GM21723 (cell line): ENCODE results near the gene C19orf53.
"Not testable (repeated sequence)": the region's sequence is repeated elsewhere in the genome, so short reads cannot be mapped to it uniquely, and the experiment has no call there.

ENCODE experiments used
- ATAC-seq: cut with Tn5 transposase; IDR thresholded peaks from one replicate; pipeline ENCODE4 v1.9.1; 2021; ENCODE audit warnings: mild to moderate bottlenecking, moderate library complexity; ENCODE audit not compliant: unreplicated experiment

The C19orf53 gene

DNA sequence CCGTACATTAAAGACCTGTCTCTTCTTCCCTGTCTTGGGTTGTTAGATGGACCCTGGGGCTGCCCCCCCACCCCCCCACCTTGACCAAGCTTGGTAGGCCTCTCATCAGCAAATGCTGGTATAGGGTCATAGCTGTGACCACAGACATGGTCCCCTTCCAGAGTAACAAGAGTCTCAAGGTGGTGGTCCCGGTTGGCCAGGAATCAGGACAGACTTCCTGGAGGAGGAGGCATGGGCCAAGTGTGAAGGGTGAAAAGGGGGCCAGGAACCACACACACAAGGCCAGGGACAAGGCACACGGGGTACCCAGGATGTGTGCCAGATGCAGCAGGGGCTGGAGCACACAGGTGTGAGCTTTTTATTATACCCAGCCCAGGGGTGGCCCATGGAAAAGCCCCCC, 11.0 kb upstream of the C19orf53 start:
- ATAC-seq: no peak

DNA sequence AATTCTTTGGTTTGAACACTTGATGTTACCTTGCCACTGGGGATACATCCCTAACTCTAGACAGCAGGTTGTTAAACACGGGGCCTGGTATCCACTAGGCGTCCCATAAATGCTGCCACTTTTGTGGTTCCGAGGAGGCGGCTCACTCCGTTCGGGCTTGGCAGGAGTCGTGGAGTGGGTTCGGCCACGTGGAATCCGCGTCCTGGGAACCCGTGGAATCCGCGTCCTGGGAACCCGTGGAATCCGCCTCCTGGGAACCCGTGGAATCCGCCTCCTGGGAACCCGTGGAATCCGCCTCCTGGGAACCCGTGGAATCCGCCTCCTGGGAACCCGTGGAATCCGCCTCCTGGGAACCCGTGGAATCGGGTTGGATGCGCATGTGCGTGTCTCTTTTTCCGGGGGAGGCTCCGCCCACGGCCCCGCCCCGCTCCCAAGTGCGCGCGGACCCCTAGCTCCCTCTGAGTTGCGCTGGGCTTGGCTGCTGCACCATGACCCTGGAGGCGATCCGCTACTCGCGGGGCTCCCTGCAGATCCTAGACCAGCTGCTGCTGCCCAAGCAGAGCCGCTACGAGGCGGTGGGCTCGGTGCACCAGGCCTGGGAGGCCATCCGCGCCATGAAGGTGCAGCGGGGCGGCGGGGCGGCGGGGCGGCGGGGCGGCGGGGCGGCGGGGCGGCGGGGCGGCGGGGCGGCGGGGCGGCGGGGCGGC, 10.0 kb upstream of the C19orf53 start, which contains the start of gene MRI1:
MRI1 (plus strand) TSS at position 422 of the 707 bp plus-strand sequence; CDS start at position 489, 67 bp downstream.
- peak; percentile 69 for ATAC-seq

DNA sequence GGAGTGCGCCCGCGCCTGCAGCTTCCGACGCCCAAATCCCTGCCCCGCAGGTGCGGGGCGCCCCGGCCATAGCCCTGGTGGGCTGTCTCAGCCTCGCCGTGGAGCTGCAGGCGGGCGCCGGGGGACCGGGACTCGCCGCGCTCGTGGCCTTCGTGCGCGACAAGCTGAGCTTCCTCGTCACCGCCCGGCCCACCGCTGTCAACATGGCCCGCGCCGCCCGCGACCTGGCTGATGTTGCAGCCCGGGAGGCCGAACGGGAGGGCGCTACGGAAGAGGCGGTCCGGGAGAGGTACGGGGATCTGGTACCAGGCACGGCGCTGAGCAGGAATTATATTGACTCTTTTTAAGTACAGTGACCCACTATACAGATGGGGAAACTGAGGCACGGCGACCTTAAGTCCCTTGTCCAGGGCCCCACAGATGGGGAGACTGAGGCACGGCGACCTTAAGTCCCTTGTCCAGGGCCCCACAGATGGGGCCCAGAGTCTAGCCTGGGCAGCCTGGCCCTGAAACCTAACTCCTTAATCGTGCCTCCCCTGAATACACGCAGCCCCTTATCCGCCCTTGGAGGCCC, 9.3 kb upstream of the C19orf53 start:
- ATAC-seq: peak; percentile 37

DNA sequence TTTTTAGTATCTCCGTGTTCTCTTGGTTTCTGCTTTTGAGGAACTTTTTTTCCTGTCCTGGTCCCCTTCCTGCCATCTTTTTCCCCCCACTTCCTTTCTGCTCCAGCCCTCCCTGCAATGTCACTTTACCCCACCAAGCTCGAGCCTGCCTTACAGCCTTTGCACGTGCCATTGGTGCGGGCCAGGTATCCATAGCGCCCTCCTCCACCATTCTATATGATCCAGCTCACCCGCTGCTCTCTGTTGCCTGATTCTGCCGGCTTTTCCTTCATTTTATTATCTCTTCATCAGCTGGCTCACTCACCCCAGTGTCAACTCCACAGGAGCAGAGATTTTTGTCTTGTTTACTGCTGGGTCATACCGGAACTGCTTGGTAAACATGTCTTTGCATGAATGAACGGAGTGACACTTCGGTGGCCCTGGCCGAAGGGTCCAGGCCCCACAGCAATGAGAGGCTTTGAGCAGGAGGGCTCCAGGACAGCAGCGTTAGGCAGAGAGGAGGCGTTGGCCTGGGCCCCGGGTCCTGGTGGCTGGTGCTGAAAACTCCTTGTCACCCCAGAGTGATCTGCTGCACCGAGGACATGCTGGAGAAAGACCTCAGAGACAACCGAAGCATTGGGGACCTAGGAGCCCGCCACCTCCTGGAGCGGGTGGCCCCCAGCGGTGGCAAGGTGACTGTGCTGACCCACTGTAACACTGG, 8.7 kb upstream of the C19orf53 start:
- no peak for ATAC-seq

DNA sequence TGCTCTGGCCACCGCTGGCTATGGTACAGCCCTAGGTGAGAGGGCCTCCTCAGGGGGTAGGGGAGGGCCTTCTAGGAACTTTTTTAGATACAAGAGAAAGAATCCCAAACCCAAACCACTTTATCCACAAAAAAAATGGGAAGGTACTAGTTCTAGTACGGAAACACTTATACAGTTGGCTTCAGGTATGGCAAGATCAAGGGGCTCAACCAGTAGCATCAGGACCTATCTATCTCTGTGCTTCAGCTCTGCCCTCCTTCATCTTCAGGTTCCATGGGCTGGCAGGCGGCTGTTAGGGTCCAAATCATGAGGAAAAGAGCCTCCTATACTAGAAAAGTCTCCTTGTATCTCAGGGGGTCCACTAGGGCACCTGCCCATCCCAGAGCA, 8.2 kb upstream of the C19orf53 start:
- ATAC-seq: no peak

DNA sequence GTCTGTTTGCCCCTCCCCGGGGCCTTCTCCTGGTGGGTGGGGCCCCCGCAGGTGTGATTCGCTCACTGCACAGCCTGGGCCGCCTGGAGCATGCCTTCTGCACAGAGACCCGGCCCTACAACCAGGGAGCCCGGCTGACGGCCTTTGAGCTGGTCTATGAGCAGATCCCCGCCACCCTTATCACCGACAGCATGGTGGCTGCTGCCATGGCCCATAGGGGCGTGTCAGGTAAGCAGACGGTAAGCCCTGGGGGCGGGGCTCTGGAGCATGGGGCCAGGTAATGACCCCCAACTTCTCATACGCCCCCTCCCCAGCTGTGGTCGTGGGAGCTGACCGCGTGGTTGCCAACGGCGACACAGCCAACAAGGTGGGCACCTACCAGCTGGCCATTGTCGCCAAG, 5.7 kb upstream of the C19orf53 start:
- no peak for ATAC-seq

DNA sequence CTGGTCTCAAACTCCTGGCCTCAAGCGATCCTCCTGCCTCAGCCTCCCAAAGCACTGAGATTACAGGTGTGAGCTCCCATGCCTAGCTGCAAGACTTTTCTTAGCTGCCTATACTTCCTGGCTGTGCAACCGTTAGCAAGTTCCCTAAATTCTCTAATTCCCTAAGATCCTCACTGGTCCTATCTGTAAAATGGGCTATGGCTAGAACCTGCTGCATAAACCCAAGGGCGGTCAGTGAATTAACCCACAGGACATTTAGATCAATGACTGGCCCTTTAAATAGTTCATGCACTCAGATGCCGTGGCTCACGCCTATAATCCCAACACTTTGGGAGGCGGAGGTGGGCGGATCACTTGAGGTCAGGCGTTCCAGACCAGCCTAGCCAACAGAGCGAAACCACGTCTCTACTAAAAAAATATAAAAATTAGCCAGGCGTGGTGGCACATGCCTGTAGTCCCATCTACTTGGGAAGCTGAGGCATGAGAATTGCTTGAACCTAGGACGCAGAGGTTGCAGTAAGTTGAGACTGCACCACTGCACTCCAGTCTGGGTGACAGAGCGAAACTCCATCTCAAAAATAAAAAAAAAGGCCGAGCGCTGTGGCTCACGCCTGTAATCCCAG, 4.1 kb upstream of the C19orf53 start:
- no peak for ATAC-seq

DNA sequence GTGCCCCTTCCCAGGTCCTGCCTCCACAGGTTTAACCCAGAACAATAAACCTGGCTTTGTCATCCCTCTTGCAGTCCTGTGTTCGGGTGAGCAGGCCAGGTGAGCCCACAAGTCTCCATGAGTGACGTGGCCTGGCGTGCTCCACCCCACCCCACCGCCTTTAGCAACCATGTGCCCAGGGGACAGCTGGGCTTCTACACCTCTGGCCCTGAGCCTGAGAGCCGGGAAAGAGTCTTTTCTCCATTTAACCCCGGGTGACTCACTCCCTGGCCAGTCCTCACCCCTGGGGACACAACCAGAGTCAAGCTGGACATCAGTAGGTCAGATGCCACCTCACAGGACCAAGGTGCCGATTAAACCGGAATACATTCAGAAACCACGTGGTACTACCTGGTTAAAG, 4.1 kb downstream of the C19orf53 start:
- no peak for ATAC-seq

DNA sequence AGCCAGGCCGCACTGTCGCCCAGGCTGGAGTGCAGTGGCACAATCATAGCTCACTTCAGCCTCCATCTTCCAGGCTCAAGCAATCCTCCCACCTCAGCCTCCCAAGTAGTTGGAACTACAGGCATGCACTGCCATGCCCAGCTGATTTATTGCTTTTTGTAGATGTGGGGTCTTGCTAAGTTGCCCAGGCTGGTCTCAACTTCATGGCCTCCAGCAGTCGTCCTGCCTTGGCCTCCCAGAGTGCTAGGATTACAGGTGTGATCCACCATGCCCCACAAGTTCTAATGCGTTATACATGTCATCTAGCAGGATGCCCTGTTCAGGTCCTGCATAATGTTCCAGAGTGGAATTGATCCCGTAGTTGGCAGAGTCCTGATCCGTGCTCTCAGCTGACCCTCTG, 4.6 kb downstream of the C19orf53 start:
- ATAC-seq: no peak

DNA sequence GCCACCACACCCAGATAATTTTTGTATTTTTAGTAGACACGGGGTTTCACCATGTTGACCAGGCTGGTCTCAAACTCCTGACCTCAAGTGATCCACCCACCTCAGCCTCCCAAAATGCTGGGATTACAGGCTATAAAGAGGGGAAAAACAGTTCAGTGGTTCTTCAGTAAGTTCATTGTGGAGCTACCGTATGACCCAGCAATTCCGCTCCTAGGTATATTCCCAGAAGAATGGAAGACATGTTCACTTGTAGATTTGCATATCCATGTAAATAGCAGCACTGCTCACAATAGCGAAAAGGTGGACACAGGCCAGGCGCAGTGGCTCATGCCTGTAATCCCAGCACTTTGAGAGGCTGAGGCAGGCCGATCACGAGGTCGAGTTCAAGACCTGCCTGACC, 5.5 kb downstream of the C19orf53 start:
- ATAC-seq: not testable (repeated sequence)

DNA sequence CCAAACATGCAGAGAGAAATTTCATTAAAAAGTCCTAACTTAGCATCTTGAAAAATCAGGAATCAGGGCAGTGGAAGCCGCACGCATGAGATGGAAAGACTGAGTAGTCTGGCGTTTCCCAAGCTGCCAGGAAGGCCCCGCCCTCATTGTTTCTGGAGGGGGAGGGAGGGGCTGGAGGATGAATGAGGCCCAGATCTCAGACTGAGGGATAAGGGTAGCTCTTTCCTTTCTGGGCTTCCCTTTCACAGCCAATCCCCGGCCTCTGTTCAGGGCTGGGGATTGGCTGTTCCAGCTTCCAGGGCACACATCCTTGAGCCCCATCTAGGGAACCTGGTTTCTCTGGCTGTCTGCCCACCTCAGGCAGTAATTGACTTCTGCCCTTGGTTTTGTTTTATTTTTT, 7.3 kb downstream of the C19orf53 start:
- no peak for ATAC-seq

DNA sequence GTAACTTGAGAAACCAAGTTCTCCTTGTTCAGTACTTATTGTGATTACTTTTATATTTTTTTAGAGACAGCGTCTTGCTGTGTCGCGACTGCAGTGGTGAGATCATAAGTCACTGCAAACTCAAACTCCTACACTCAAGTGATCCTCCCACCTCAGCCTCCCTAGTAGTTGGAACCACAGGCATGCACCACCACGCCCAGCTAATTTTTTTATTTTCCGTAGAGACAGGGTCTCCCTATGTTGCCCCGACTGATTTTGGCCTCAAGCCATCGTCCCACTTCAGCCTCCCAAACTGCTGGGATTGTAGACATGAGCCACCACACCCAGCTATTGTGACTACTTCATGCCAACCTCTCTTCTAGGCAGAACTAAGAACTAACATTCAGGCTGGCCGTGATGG, 8.3 kb downstream of the C19orf53 start:
- ATAC-seq: no peak

DNA sequence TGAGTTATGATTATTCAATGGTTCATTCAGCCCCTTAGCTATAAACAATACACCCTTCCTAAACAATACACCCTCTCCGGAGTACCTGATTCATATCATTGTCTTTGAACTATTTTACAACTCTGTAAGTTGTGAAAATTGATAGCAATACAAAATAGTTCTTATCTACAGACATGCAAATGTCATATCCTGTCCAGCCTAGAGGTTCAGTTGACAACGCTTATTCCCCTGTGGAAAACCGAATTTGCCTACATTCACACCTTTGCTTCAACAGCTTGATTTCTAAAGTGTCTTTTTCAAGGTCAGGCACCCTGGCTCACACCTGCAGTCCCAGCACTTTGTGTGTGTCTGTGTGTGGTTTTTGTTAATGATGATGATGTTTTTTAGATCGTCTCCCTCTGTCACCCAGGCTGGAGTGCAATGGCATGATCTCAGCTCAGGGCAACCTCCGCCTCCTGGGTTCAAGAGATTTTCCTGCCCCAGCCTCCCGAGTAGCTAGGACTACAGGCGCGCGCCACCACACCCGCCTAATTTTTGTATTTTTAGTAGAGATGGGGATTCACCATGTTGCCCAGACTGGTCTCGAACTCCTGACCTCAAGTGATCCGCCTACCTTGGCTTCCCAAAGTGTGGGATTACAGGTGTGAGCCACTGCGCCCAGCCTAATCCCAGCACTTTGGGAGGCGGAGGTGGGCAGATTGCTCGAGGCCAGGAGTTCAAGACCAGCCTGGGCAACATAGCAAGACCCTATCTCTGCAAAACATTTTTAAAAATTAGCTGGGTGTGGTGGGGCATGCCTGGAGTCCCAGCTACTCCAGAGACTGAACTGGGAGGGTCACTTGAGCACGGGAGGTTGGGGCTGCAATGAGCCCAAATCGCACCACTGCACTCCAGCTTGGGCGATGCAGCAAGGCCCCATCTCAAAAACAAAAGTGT, 9.6 kb downstream of the C19orf53 start:
- ATAC-seq: no peak

DNA sequence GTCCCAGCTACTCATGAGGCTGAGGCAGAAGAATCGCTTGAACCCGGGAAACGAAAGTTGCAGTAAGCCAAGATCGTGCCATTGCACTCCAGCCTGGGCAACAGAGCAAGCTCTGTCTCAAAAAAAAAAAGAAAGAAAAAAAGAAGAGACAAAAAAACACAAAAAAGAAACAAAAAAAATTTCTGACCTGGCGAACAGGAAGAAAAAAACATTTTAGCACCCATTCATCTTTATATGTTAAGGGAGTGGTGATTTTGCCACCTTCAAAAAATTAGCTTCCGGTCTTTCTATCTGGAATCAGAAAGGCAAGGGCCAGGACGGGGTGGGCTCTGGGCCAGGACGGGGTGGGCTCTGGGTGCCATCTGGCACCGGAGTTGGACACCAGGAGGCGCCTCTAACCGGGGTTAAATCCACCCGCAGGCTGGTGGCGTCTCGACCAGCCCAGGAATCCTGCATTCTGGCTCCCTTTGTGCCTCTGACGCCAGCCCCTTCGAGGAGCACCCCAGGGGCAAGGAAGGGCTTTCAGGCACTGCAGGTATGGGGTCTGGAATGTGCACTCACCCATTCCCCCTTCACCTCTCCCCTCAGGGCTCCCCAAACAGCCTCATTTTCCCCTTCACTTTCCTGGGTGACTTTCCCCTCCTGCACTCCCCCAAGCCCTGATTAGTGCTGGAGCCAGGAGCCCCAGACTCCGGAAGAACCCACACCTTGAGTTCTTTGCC, 10.6 kb downstream of the C19orf53 start:
- ATAC-seq: no peak

DNA sequence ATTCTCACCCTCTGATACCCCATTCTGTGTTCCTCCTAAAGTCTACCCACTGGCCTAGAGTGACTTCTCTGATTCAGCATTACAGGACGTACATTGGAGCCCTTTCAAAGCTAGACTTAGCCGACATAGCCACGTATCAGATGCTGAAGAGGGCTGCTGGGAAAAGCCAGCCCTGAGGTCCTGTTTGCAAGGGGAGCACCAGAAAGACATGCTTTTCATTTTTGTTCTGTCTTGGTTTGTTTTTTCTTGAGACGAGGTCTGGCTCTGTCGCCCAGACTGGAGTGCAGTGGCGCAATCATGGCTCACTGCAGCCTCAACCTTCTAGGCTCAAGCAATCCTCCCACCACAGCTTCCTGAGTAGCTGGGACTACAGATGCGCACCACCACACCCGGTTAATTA, 14.7 kb downstream of the C19orf53 start:
- ATAC-seq: no peak

DNA sequence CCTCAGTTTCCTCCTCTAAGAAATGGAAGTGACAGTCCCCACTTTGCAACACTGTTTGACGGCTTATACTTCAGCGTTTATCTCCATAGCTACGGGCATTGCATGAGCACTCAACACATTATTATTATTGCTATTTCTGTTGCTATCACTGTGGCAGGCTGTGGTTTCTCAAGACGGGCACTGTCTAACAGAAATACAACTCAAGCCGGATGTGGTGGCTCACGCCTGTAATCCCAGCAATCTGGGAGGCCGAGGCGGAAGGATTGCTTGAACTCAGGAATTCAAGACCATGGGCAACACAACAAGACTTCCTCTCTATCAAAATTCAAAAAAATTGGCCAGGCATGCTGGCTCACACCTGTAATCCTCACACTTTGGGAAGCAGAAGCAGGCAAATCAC, 16.1 kb downstream of the C19orf53 start:
- ATAC-seq: no peak

DNA sequence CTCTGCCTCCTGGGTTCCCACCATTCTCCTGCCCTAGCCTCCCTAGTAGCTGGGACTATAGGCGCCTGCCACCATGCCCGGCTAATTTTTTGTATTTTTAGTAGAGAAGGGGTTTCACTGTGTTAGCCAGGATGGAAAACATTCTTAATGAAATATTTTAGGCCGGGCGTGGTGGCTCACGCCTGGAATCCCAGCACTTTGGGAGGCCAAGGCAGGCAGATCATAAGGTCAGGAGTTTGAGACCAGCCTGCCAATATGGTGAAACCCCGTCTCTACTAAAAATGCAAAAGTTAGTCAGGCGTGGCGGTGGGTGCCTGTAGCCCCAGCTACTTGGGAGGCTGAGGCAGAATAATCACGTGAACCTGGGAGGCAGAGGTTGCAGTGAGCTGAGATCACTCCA, 19.1 kb downstream of the C19orf53 start:
- ATAC-seq: not testable (repeated sequence)

DNA sequence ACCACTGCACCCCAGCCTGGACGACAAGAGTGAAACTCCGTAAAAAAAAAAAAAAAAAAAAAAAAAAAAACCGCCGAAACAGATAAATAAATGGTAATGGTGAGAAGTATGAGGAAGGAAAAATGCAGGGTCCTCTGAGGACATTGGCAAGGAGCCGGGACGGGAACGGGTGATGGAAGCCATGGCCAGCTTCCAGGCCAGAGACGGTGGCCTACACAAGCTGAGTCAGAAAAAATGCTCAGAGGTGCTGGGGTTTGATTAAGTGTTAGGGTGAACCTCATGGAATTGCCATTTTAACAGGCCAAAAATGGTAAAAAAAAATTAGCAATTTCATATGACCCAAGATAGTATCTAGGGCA, 20.1 kb downstream of the C19orf53 start:
- no peak for ATAC-seq

DNA sequence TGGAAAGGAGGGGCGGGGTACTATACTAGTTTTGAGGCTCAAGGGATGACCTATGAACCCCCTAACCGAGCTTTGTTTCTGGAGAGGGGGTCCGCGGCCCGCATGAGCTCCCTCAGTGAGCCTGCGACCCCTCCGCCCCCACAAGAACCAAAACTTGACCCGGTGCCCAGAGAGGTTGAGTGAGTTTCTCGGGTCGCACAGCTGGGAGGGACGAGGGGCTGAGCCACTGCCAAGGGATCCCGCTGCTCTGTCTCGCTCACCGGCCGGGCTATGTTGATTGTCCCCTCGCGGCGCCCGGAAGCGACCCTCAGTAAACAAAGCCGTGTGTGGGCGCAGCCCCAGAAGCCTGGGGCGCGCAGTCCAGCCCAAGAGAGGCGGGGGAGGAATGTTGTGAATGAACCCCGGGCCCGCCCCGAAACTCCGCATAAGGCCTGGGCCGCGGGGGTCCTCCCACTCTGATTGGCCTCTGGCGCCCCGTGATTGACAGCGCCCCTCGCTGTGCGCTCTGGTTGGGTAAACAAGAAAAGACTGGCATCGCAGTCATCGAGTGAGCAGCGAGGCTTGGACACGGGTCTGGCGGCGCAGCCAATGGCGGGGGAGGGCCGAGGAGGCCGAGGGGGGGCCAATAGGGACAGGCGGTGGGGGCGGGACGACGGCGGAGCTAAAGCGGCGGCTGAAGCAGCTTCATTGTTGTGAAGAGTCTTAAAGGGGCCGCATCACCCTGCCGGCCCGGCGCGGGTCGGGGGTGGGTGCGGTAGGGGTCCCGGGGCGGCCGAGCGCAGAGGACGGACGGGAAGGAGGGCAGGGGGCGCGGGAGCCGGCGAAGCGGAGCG, 20.7 kb downstream of the C19orf53 start, which contains the start of gene ZSWIM4:
ZSWIM4 (plus strand) TSS at position 687 of the 833 bp plus-strand sequence. CDS start 206 bp downstream, outside the sequence.
- ATAC-seq: peak; percentile 82
